Endodermal cell (in vitro differentiated cells): Measurements from ENCODE around the gene NUTM1. TPM values are rescaled to one million over a fixed set of nuclear protein-coding genes. Genes with fewer than 3 reads are reported as not detected.
"Not testable (repeated sequence)": the region's sequence is repeated elsewhere in the genome, so short reads cannot be mapped to it uniquely, and the experiment has no call there.

Source experiments
- DNase-seq: peaks from one replicate; pipeline ENCODE4 v3.0.0-alpha.2; 2017
- H3K27ac ChIP-seq: 2 replicates; pipeline ENCODE4 v1.5.1; 2013; ENCODE audit warnings: mild to moderate bottlenecking, low read depth, low read length, moderate library complexity
- H3K27me3 ChIP-seq: 2 replicates; pipeline ENCODE4 v1.6.1; 2013; ENCODE audit warnings: mild to moderate bottlenecking, low read length, moderate library complexity; ENCODE audit not compliant: insufficient read depth, control insufficient read depth, poor library complexity, severe bottlenecking
- H3K36me3 ChIP-seq: 2 replicates; pipeline ENCODE4 v1.7.0; 2013; ENCODE audit warnings: mild to moderate bottlenecking, low read length, moderate library complexity; ENCODE audit not compliant: control insufficient read depth, insufficient read depth
- H3K4me1 ChIP-seq: one replicate; pipeline ENCODE4 v1.7.0; 2013; ENCODE audit warnings: low read length; ENCODE audit not compliant: control insufficient read depth, insufficient read depth
- H3K4me3 ChIP-seq: 2 replicates; pipeline ENCODE4 v1.5.1; 2013; ENCODE audit warnings: mild to moderate bottlenecking, low read length, moderate library complexity
- H3K9ac ChIP-seq: 2 replicates; pipeline ENCODE4 v1.6.1; 2013; ENCODE audit warnings: mild to moderate bottlenecking, low read length, moderate library complexity; ENCODE audit not compliant: poor library complexity, severe bottlenecking; ENCODE audit errors: extremely low read depth
- H3K9me3 ChIP-seq: 2 replicates; pipeline ENCODE4 v1.6.1; 2013; ENCODE audit warnings: mild to moderate bottlenecking, low read length, moderate library complexity; ENCODE audit not compliant: control insufficient read depth
- H3K27ac Mint-ChIP-seq: 2 replicates; pipeline ENCODE4 v1.8.0; 2020; ENCODE audit warnings: mixed read lengths
- H3K27me3 Mint-ChIP-seq: 2 replicates; pipeline ENCODE4 v1.8.0; 2021; ENCODE audit warnings: mild to moderate bottlenecking, mixed read lengths; ENCODE audit not compliant: insufficient read depth
- H3K36me3 Mint-ChIP-seq: 2 replicates; pipeline ENCODE4 v1.8.0; 2020; ENCODE audit warnings: low read depth, mixed read lengths
- H3K4me1 Mint-ChIP-seq: 2 replicates; pipeline ENCODE4 v1.8.0; 2020; ENCODE audit warnings: mixed read lengths
- H3K4me3 Mint-ChIP-seq: 2 replicates; pipeline ENCODE4 v1.8.0; 2020; ENCODE audit warnings: mild to moderate bottlenecking, moderate library complexity, mixed read lengths
- H3K9me3 Mint-ChIP-seq: 2 replicates; pipeline ENCODE4 v1.8.0; 2020; ENCODE audit warnings: mild to moderate bottlenecking, mixed read lengths
- CTCF ChIP-seq: fragments of 200-600 bp; sonication (generic); conservative IDR thresholded peaks from 2 replicates; pipeline ENCODE4 v1.5.0; 2021; ENCODE audit warnings: antibody characterized with exemption, mild to moderate bottlenecking
- WGBS, 2 experiments: methylation state at CpG; one replicate each; pipeline versions ENCODE4 v1.1.5 to v1.1.7; 2013; ENCODE audit warnings: missing lambda C conversion rate in 2 of 2, mixed read lengths in 1 of 2; ENCODE audit not compliant: insufficient coverage in 1 of 2, insufficient read length in 1 of 2; 5-methylcytosine and 5-hydroxymethylcytosine counted together
- total RNA-seq, 2 donors: library from RNA; stranded (reverse); fragmentation: NEBNext Ultra II Directional in 1 of 2; extraction: Animal tissue kit (Norgen Biotek cat#: 25700) in 1 of 2; gene quantifications; 2 replicates in 1 of 2; 3 replicates in 1 of 2; pipeline ENCODE4 v1.2.1, GENCODE V29; 2021

The NUTM1 gene
- total RNA-seq, 2 donors from 2014 or later, result 0.09 TPM; not detected in 1

GRCh38 chr15:34347951-34348638 is 5.0 kb downstream of the NUTM1 start:
- Mint-ChIP-seq H3K4me1 (peaks cover 27% of the 10 kb centered on the region), H3K4me3 (no peak overlapping the region), H3K9me3 (no peaks in the 10 kb centered on the region), H3K27me3 (peaks cover 4% of the 10 kb centered on the region), H3K27ac (no peak overlapping the region), H3K36me3 (peaks cover 3% of the 10 kb centered on the region)
- Histone ChIP-seq H3K27ac (no peak overlapping the region), H3K9ac (no peak overlapping the region), H3K9me3 (no peaks in the 10 kb centered on the region), H3K36me3 (no peaks in the 10 kb centered on the region), H3K27me3 (no peaks in the 10 kb centered on the region), H3K4me1 (peaks cover 9% of the 10 kb centered on the region), H3K4me3 (no peak overlapping the region)
- DNase-seq, result no peak
- WGBS, 2 experiments, result 84 to 95% methylated on average over 3 to 13 of the region's 13 CpGs
- TF ChIP-seq CTCF, result no peak

- no peak overlapping the region for H3K4me3 Mint-ChIP-seq
- Histone ChIP-seq H3K36me3 (no peaks in the 10 kb centered on the region), H3K27me3 (no peaks in the 10 kb centered on the region), H3K9me3 (no peaks in the 10 kb centered on the region), H3K27ac (no peak overlapping the region), H3K4me1 (peaks cover 9% of the 10 kb centered on the region), H3K4me3 (no peak overlapping the region), H3K9ac (no peak overlapping the region)
- TF ChIP-seq CTCF, result no peak
- no peak for DNase-seq
- H3K36me3 Mint-ChIP-seq, result peaks cover 3% of the 10 kb centered on the region
- WGBS, 2 experiments, result 73 to 83% methylated on average over 1 of the region's 1 CpG
- H3K9me3 Mint-ChIP-seq, result no peaks in the 10 kb centered on the region
- no peak overlapping the region for H3K27ac Mint-ChIP-seq
- peaks cover 27% of the 10 kb centered on the region for H3K4me1 Mint-ChIP-seq
- H3K27me3 Mint-ChIP-seq, result peaks cover 4% of the 10 kb centered on the region
Measured at GRCh38 chr15:34348735-34349300, 5.7 kb downstream of the NUTM1 start.

GRCh38 chr15:34349769-34350168 is 6.7 kb downstream of the NUTM1 start:
- no peak overlapping the region for H3K9ac ChIP-seq
- Mint-ChIP-seq H3K27me3 (peaks cover 4% of the 10 kb centered on the region), H3K36me3 (peaks cover 3% of the 10 kb centered on the region), H3K4me1 (peaks cover 27% of the 10 kb centered on the region), H3K9me3 (no peaks in the 10 kb centered on the region), H3K27ac (no peak overlapping the region), H3K4me3 (no peak overlapping the region)
- TF ChIP-seq CTCF, result no peak
- peaks cover 9% of the 10 kb centered on the region for H3K4me1 ChIP-seq
- no peak overlapping the region for H3K27ac ChIP-seq
- H3K9me3 ChIP-seq, result no peaks in the 10 kb centered on the region
- DNase-seq, result no peak
- H3K27me3 ChIP-seq, result no peaks in the 10 kb centered on the region
- WGBS, 2 experiments, result 89 to 96% methylated on average over 4 of the region's 4 CpGs
- H3K36me3 ChIP-seq, result no peaks in the 10 kb centered on the region
- H3K4me3 ChIP-seq, result no peak overlapping the region

GRCh38 chr15:34352996-34353395 is 9.9 kb downstream of the NUTM1 start:
- not testable (repeated sequence) for H3K27ac Mint-ChIP-seq, H3K27ac ChIP-seq, H3K4me1 ChIP-seq, H3K9me3 Mint-ChIP-seq, DNase-seq, H3K4me3 ChIP-seq, H3K27me3 ChIP-seq, H3K4me3 Mint-ChIP-seq, H3K36me3 ChIP-seq, H3K9me3 ChIP-seq, H3K27me3 Mint-ChIP-seq, H3K9ac ChIP-seq
- Mint-ChIP-seq H3K4me1 (peaks cover 18% of the 10 kb centered on the region), H3K36me3 (peaks cover 20% of the 10 kb centered on the region)
- WGBS, 2 experiments, result 90 to 91% methylated on average over 10 to 12 of the region's 12 CpGs
